PC-3 (cell line): ENCODE measurements around the gene ELP5.

Source experiments
- CTCF ChIP-seq: fragments of 300-600 bp; sonication (generic); conservative IDR thresholded peaks from 2 replicates; pipeline ENCODE4 v1.5.1; 2017; ENCODE audit warnings: antibody characterized with exemption, low read depth, mild to moderate bottlenecking, low read length
- EZH2 ChIP-seq: fragments of 300-600 bp; sonication (generic); IDR thresholded peaks from one replicate; pipeline ENCODE4 v1.6.1; 2017; ENCODE audit warnings: antibody characterized with exemption, mild to moderate bottlenecking, low read length; ENCODE audit not compliant: unreplicated experiment

GRCh38 chr17:7293816-7294613 lies 42.0 kb downstream of the ELP5 start:
- TF ChIP-seq EZH2 (no peak), CTCF (no peak)
